GM21723 (cell line): ENCODE results near the gene SLCO3A1.
"Not testable (repeated sequence)": the region's sequence is repeated elsewhere in the genome, so short reads cannot be mapped to it uniquely, and the experiment has no call there.

Source experiments
- ATAC-seq: cut with Tn5 transposase; IDR thresholded peaks from one replicate; pipeline ENCODE4 v1.9.1; 2021; ENCODE audit warnings: mild to moderate bottlenecking, moderate library complexity; ENCODE audit not compliant: unreplicated experiment

Gene SLCO3A1

DNA sequence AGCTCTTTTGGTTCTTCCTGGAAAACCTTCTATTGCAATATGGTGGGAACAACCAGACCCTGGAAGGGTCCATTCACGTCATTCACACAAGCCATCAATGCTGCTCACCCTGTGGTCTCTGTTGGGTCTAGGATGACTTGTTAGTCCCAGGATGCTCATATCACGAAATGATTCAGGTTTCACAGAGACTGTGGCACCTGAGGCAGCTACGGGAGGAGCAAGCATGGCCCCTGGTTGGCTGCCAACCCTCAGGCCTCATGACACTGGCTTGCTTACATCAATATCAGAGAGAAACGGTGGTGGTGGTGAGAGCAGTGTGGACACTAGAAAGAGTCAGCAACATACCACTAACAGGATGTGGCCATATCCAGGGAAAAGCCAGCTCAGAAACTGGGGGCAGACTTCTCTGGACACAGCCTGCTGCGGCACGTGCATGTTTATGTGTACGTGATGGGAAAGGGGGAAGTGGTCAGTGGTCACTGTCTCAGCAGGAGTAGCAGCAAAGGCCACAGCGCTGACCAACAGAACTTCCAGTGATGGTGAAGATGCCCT lies 331.2 kb downstream of the SLCO3A1 start:
- no peak for ATAC-seq

DNA sequence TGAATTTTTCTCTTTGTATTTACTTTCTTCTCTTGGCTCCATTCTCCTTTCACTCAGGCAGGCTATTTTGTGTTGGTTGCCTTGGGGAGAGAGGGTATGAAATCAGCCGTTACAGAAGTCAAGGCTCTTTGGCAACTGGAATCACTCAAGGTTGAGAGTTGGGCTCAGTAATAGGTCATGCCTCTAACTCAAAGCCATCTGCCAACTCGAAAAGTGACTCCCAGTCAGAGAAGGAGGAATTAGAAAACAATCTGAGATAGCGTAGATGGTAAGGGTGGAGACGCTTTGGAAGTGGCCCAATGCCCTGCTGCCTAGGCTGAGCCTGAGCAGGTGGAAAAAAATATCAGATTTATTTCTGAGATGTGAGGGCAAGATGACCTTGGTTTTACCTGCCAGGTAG lies 334.5 kb downstream of the SLCO3A1 start:
- ATAC-seq, result no peak

- ATAC-seq, result no peak
Measured at GRCh38 chr15:92189166-92189565, 335.7 kb downstream of the SLCO3A1 start.

GRCh38 chr15:92195241-92195640 lies 341.7 kb downstream of the SLCO3A1 start:
- ATAC-seq, result no peak

GRCh38 chr15:92196342-92196741 lies 342.8 kb downstream of the SLCO3A1 start:
- no peak for ATAC-seq

- no peak for ATAC-seq
Measured at GRCh38 chr15:92197746-92198145, 344.2 kb downstream of the SLCO3A1 start.

- no peak for ATAC-seq
Measured at GRCh38 chr15:92200891-92201290, 347.4 kb downstream of the SLCO3A1 start.

- no peak for ATAC-seq
Measured at GRCh38 chr15:92205255-92205739, 351.8 kb downstream of the SLCO3A1 start.

DNA sequence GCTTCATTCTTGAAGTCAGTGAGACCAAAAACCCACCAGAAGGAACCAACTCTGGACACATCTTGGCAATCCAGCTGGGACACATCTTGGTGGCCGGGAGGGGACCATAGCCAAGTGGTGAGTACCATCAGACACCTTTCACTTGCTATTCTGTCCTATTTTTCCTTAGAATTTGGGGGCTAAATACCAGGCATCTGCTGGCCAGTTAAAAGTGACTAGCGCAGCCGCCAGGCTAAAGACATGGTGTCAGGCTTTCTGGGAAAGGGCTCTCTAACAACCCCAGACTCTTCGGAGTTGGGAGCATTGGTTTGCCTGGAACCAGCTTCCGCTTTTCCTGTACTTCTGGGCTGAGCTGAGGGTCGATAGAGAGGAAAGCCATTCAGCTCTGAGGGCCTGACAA lies 354.1 kb downstream of the SLCO3A1 start:
- not testable (repeated sequence) for ATAC-seq
